ENCODE data around the gene CD8B2.
"Not testable (repeated sequence)": the region's sequence is repeated elsewhere in the genome, so short reads cannot be mapped to it uniquely, and the experiment has no call there.

The CD8B2 gene

DNA sequence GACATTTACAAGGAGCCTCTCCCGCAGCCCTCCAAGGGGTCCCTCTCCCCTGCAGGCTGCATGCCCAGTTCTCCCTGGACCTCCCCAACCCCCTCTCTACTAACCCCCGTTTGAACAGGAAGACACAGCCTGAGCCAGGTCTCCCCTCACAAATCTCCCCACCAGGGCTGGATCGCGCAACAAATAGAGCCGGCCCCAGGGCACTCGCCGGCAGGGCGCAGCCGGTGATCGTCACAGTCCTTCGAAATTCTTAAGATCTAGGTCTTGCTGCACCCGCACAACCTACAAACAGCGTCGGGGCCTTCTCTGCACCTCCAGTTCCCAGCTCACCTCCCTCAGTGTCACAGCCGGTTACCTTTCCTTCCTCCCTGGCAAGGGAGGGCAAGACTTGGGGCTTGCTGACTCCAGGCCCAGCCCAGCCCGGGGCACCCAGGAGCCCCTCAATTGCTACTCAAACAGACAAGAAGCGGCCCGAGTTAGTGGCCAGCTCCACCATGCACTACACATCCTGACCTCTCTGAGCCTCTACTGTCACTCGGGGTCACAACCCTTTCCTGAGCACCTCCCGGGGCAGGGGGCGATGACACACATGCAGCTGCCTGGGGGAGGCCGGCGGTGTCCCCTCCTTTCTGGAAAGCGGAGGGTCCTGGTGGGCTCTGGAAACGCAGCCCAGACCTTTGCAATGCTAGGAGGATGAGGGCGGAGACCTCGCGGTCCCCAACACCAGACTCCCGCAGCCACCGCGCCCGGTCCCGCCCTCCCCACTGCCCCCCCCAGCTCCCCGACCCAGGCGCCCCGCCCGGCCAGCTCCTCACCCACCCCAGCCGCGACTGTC lies at the start of gene CD8B2:
CD8B2 (plus strand) TSS at position 814 of the 835 bp plus-strand sequence. CDS start 63 bp downstream, outside the sequence.
- DNase-seq = not testable (repeated sequence)

DNA sequence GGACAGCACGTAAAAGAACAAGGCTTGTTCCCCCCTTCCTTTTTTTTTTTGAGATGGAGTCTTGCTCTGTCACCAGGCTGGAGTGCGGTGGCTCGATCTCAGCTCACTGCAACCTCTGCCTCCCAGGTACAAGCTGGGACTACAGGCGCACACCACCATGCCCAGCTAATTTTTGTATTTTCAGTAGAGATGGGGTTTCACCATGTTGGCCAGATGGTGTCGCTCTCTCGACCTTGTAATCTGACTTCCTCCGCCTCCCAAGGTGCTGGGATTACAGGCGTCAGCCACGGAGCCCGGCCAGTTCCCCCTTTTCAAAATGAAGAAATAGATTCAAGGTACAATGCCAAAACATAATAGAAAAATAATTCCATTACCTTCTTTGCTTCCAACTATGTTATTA lies 25.3 kb upstream of the CD8B2 start:
- peak in 1 of 6 experiments; percentile 24 for DNase-seq

DNA sequence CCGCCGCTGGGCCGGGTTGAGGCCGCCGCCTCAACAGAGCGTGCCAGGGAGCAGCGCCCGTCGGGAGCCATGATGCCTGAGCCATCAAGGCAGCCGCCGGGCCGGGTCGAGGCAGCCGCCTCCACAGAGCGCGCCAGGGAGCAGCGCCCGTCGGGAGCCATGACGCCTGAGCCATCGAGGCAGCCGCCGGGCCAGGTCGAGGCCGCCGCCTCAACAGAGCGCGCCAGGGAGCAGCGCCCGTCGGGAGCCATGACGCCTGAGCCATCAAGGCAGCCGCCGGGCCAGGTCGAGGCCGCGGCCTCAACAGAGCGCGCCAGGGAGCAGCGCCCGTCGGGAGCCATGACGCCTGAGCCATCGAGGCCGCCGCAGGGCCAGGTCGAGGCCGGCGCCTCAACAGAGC lies 19.6 kb upstream of the CD8B2 start:
- DNase-seq = not testable (repeated sequence)

GRCh38 chr2:106468107-106468506 lies 19.1 kb upstream of the CD8B2 start, which contains the start of gene RGPD3:
Gene RGPD3, minus strand, starts transcription at chr2:106468413. Its CDS starts 125 bp downstream, at chr2:106468288.
- not testable (repeated sequence) for DNase-seq

- not testable (repeated sequence) for DNase-seq
Measured at GRCh38 chr2:106470658-106471057, 16.5 kb upstream of the CD8B2 start.

DNA sequence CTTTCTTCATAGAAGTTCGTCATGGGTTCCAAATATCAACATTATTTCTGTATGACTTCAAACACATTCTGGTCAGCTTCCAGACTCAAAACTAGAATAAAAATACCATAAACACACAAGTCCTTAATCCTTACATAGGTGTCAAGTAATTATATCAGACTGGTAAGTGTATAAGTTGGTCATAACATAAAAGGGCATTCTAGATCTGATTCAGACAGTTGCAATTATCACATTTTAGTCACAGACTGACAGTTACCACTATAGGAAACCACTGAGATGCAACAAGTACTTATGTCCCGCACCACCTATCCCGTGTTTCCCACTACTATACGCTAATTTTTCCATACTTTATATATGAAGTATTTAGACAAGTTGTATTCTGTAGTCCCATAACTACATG lies 9.5 kb upstream of the CD8B2 start:
- not testable (repeated sequence) for DNase-seq

GRCh38 chr2:106479563-106479962 lies 7.6 kb upstream of the CD8B2 start:
- DNase-seq = not testable (repeated sequence)

DNA sequence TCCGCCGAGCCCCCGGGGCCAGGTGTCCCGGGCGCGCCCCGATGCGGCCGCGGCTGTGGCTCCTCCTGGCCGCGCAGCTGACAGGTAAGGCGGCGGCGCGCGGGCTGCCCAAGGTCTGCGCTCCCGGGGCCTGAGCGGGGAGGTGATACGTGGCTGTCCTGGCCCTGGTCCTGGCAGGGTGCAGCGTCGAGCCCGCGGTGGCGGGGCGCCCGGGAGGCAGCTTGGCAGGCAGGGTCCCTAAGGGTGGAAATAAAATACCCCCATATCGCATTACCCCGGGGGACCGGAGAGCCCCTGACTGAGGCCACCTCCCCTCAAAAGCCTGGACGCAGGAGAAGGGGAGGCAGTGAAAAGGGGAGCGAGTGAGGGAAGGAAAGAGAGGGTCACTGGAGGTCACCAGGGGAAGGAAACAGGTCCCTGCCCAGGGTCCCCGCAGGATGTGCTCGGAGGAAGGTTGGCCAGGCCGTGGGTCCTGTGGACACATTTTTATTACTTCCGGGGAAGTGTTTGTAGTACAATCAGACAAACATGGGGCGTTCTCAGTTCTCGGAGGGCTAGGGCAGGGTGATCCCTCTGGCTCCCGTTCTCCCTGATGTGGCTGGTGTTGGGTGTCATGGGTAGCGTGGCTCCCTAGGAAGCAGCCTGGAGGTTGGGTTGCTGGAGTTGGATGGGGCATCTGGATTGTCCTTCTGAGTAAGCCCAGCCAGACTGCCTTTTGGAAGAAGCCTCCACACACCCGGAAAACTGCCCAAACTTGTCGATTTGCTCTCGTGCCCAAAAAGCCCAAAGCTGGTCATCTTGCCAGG lies 425 bp downstream of the CD8B2 start:
- DNase-seq = not testable (repeated sequence)

DNA sequence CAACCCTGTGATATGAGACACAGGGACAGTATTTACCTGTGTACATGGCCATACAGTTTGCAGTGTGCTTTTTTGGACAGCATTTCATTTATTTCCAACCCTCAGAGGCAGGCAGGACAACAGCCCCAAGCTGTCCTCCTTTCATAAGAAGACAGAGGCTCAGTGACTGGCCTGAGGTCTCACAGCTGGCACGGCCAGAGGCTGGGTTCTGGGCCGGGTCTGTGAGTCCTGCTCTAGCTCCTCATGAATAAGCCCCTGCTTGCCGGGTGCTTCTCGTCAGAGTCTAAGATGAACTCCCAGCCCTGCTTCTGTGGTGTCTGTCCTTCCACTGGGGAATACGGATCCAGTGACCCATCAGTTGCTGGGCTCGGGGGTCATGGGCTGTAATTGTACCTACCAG lies 2.5 kb downstream of the CD8B2 start:
- DNase-seq = not testable (repeated sequence)

DNA sequence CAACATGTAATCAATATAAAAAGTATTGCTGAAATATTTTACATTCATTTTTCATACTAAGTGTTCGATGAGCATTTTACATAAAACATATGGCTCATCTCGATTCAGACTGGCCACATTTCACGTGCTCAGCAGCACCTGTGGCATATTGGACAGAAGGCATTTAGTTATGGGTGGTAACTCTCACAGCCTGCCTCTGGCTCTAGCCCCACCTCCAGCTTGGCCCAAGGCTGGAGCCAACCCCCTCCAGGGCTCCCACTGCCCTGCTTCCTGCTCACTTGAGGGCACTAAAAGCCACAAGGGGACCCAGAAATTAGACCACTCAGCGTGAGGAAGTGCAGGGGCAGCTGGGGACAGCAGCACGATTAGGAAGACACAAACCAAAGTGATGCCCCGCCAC lies 5.2 kb downstream of the CD8B2 start:
- DNase-seq = not testable (repeated sequence)

DNA sequence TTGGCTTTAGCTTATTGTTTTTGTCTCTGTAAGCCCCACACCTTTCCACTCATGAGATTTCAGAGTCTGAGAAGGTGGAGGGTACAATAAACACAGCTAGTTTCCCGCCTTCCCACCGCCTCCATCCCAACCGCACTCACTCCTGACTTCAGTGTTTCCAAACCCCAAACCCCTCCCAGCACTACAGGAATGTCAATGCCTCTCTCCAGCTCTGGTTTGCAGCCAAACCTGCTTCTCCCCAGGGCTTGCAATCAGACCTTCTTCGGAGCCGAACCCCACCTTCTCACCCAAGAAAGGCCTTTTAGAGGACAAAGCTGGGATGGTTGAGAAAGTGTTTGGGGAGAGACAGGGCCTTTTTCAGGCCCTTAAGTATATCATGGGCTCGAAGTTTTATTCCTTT lies 5.7 kb downstream of the CD8B2 start:
- DNase-seq = not testable (repeated sequence)

DNA sequence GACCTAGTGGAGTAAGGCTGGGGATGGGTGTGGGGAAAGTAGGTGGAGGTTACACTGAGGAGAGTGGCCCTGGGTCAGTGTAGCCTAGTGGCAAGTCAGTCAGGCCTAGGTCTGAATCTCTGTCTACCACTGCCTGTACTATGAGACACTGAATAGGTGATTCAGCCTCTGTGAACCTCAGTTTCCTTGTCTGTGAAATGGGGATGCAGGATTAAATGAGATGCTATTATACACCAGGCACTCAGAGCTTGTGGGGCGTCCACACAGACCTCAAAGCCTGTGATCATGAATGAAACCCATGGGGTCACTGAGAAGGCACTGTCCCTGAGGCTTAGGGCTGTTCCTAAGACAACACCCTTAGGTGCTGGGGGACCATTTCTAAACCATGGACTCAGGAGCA lies 11.4 kb downstream of the CD8B2 start:
- DNase-seq = not testable (repeated sequence)

DNA sequence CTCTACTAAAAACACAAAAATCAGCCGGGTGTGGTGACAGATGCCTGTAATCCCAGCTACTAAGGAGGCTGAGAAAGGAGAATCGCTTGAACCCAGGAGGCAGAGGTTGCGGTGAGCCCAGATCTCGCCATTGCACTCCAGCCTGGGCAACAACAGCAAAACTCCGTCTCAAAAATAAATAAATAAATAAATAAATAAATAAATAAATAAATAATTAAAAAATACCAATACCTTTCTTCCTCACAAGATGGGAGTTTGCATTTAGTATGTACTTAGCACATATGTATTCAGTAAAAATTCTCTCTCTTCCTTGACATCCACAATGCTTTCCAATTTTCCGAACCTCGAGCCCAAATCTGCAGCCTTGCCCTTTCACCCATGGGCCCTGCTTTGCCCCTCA lies 13.2 kb downstream of the CD8B2 start:
- not testable (repeated sequence) for DNase-seq

- not testable (repeated sequence) for DNase-seq
Measured at GRCh38 chr2:106502351-106502750, 15.2 kb downstream of the CD8B2 start.

DNA sequence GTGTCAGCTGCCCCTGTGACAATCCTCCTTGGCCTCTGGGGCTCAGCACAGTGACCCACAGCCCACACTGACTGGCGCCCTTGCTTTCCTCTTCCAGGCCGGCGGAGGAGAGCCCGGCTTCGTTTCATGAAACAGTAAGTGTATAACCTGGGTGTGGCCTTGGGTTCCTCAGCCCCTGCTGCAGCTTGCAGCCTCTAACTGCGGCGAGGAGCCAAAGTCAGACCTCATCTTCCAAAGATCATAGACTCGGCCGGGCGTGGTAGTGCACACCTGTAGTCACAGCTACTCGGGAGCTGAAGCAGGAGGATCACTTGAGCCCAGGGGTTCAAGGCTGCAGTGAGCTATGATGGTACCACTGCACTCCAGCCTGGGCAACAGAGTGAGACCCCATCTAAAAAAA lies 17.0 kb downstream of the CD8B2 start:
- not testable (repeated sequence) for DNase-seq

- DNase-seq = not testable (repeated sequence)
Measured at GRCh38 chr2:106504787-106505186, 17.6 kb downstream of the CD8B2 start.

GRCh38 chr2:106506002-106506687 lies 19.0 kb downstream of the CD8B2 start:
- DNase-seq = not testable (repeated sequence)

DNA sequence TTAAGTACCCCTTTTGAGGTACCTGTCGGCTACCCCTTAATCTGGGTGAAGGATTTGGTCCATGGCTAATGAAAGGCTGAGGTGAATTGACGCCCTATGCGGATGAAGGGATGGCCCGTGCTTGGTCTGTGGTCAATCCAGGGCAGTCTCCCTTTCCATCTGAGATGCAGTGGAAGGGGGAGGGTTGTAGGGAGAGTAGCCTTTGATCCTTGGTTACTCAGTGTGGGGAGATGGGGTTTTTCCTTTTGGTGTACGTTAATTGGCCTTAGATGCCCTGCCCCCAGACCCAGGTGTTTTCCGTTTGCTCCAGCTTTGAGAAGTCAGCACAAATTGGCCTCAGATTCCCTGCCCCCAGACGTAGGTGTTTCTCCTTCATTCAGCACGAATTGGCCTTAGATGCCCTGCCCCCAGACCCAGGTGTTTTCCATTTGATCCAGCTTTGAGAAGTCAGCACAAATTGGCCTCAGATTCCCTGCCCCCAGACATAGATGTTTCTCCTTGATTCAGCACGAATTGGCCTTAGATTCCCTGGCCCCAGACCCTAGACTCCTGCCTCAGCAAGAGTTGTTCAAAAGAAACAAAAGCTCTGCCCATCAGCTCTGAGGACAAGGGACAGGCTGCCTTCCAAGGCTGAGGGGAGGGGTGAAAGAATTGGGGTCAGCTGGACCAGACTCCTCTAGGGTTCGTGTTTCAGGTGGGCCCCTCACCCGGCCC lies 21.7 kb downstream of the CD8B2 start:
- not testable (repeated sequence) for DNase-seq

DNA sequence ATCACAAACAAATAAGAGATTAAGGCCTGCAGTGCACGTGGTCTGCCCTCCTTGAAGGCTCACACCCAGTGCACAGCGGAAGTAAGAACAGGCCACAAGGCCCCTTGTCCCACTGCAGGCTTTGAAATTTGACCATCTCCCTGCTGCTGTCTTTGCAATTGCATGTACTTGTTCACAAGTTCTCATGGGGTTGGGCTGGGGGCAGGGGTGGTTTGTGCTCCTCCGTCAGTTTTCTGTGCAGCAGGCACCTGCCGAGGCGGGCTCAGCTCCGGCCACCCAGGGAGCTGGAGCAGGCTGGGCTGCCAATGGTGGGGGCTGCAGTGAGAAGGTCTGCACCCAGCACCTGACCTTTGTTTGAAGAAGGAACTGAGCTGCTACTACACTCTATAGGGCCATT lies 22.2 kb downstream of the CD8B2 start:
- not testable (repeated sequence) for DNase-seq

- not testable (repeated sequence) for DNase-seq
Measured at GRCh38 chr2:106510791-106511190, 23.6 kb downstream of the CD8B2 start.

GRCh38 chr2:106511476-106511901 lies 24.3 kb downstream of the CD8B2 start:
- not testable (repeated sequence) for DNase-seq

- DNase-seq = not testable (repeated sequence)
Measured at GRCh38 chr2:106511934-106512333, 24.8 kb downstream of the CD8B2 start.
